Left lung (tissue), 10 donors: ENCODE results near the gene SND1. TPM values are rescaled to one million over a fixed set of nuclear protein-coding genes. Genes with fewer than 3 reads are reported as not detected.

Source experiments
- ATAC-seq: fragments of 200-7000 bp; cut with Tn5 transposase; one replicate; pipeline ENCODE4 v1.9.1; 2020; ENCODE audit warnings: moderate library complexity
- DNase-seq, 4 donors: peaks; one replicate each; pipeline ENCODE4 v3.0.0-alpha.2; 2013 to 2020
- H3K27ac ChIP-seq, 2 donors: fragments of 200-600 bp; sonication (generic) in 1 of 2; one replicate each; pipeline versions ENCODE4 v1.5.0 to v1.8.0; 2020 to 2021
- H3K27me3 ChIP-seq, 2 donors: fragments of 200-600 bp; sonication (generic) in 1 of 2; one replicate each; pipeline versions ENCODE4 v1.5.0 to v1.8.0; 2020 to 2021
- H3K36me3 ChIP-seq, 2 donors: fragments of 200-600 bp; sonication (generic) in 1 of 2; one replicate each; pipeline versions ENCODE4 v1.5.0 to v1.8.0; 2020 to 2021
- H3K4me1 ChIP-seq, 2 donors: fragments of 200-600 bp; one replicate each; pipeline ENCODE4 v1.8.0; 2021
- H3K4me3 ChIP-seq, 2 donors: fragments of 200-600 bp; sonication (generic) in 1 of 2; one replicate each; pipeline versions ENCODE4 v1.5.0 to v1.8.0; 2020 to 2021; ENCODE audit warnings: mild to moderate bottlenecking in 1 of 2
- H3K9me3 ChIP-seq, 2 donors: fragments of 200-600 bp; sonication (generic) in 1 of 2; one replicate each; pipeline versions ENCODE4 v1.5.0 to v1.8.0; 2020 to 2021
- CTCF ChIP-seq, 2 donors: fragments of 200-600 bp; sonication (generic) in 1 of 2; IDR thresholded peaks; one replicate each; pipeline versions ENCODE4 v1.5.0 to v1.8.0; 2021; ENCODE audit warnings: antibody characterized with exemption in 2 of 2
- intact Hi-C, 2 donors: fragments of 100-400 bp; cut with DNase I; formaldehyde crosslinking; loops; one replicate each; pipeline versions ENCODE4 v1.11.2 to v1.14.2; 2022
- polyA plus RNA-seq, 6 donors: library from polyadenylated mRNA; unstranded; fragments of 120-200 nt; gene quantifications; one replicate each; pipeline ENCODE4 v1.2.1, GENCODE V29; 2013; ENCODE audit not compliant: insufficient read length in 6 of 6
- total RNA-seq, 2 donors: library from RNA; stranded (reverse); fragmentation: NEBNext Ultra II Directional; extraction: Animal tissue kit (Norgen Biotek cat#: 25700); gene quantifications; one replicate each; pipeline ENCODE4 v1.2.1, GENCODE V29; 2021
- donor health status: DM: no; HTN: yes; CAD: no.
- donor health status: DM: no; HTN: no; CAD: no.

Gene SND1
- total and polyA plus RNA-seq, 8 donors = 141 to 229 (median 156) TPM

DNA sequence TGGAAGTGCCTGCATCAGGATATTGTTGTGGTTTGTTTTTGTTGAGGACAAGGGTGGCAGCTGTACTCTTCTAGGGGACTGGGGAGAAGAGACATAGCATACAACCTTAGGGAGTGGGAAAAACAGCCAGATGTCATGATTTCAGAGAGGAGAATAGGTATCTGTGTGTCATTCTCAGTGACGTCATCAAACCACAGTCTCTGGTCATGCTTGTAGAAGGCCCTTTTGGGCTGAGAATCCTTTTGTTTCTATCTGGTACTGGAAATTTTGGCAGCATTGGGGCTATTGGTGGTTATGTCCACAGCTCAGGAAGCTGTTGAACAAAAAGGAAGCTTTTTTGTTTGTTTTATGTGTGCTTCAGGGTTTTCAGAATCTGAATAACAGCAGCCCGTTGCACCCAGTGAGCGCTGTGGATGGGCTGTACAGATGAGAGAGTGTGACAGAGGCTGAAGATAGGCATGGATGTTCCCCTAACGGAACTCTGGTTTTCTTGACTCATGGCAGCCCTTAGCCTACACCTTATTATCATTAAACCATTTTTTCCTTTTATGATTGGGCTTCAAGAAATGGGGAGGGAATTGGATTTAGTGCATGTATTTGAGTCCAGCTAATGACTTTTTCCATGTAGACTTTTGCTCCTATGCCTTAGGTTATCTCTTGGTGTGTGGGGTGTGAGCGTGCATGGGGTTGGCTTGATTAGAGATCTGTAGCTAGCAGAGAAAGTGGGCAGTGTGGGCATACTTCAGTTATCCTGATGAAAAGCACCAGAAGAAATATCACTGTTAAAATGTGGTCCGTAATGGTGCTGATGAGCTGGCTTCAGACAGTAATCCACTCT lies 65.7 kb downstream of the SND1 start:
- TF ChIP-seq CTCF (IDR thresholded peaks at IDR 0.05) = no peak
- H3K4me3 ChIP-seq = no peak overlapping the region
- no peaks in the 10 kb centered on the region for H3K27me3 ChIP-seq
- H3K9me3 ChIP-seq = no peaks in the 10 kb centered on the region
- DNase-seq = no peak
- no peaks in the 10 kb centered on the region for H3K4me1 ChIP-seq
- intact Hi-C loops = no loop called here
- ATAC-seq = no peak
- H3K36me3 ChIP-seq = peaks cover 0 to 67% of the 10 kb centered on the region in 2 donors
- H3K27ac ChIP-seq = no peak overlapping the region

DNA sequence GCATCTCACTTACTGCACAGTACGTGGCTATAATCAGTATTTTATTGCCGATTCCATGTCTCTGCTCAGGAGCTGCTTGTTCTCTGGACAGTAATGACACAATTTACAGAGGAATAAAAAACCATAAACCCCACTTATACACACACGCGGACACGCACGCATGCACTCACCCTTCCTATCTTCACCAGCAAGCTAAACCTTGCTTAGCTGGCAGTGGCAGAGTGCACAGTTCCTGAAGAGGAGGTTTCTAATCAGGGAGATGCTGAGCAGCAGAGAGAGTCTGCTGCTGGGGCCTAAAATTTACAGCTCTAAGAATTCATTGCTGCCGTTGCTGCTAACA lies 66.3 kb downstream of the SND1 start:
- Histone ChIP-seq H3K9me3 (no peaks in the 10 kb centered on the region), H3K27me3 (no peaks in the 10 kb centered on the region), H3K4me1 (no peaks in the 10 kb centered on the region), H3K36me3 (peaks cover 0 to 68% of the 10 kb centered on the region in 2 donors), H3K27ac (no peak overlapping the region), H3K4me3 (no peak overlapping the region)
- ATAC-seq (no peak), DNase-seq (no peak)
- intact Hi-C loops = no loop called here
- no peak for TF ChIP-seq CTCF (IDR thresholded peaks at IDR 0.05)

GRCh38 chr7:127726476-127726875 lies 74.5 kb downstream of the SND1 start:
- TF ChIP-seq CTCF (IDR thresholded peaks at IDR 0.05) = no peak
- intact Hi-C loops = no loop called here
- no peaks in the 10 kb centered on the region for H3K27me3 ChIP-seq
- no peak overlapping the region for H3K27ac ChIP-seq
- no peaks in the 10 kb centered on the region for H3K9me3 ChIP-seq
- no peak for DNase-seq
- ATAC-seq = no peak
- peaks cover 0 to 94% of the 10 kb centered on the region in 2 donors for H3K36me3 ChIP-seq
- H3K4me1 ChIP-seq = no peaks in the 10 kb centered on the region
- no peak overlapping the region for H3K4me3 ChIP-seq

DNA sequence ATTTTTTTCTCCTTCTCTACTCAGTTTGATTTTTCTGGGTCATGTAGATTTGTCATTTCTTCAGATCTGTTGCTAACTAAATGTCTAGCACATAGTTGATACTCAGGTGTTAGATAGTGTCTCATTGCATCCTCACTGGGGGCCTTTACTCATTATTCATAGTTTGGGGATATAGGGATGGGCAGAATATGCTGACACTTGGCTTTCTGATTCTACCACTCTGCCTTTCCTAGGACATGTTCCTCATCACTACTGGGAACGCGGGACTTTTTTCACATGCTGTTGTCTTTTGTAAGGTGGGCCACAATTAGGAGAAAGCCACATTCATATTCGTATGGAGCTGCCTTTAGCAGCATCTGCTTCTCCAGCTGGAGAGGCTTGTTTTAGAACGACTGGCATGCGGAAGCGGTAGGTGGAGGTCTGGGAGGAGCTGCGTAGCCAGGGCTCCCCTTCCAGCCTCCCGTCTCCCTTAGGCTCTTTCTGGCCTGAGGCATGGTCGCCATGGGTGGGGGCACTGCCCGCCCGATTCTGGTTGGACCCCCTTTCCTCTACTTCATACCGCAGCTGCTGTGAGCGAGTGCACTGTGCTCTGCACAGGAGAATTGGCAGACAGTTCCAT lies 78.8 kb downstream of the SND1 start:
- H3K4me1 ChIP-seq = no peaks in the 10 kb centered on the region
- peak in 1 of 4 donors; percentile 41 for DNase-seq
- intact Hi-C loops = no loop called here
- no peak overlapping the region for H3K4me3 ChIP-seq
- ATAC-seq = no peak
- H3K27me3 ChIP-seq = no peaks in the 10 kb centered on the region
- H3K27ac ChIP-seq = no peak overlapping the region
- H3K9me3 ChIP-seq = no peaks in the 10 kb centered on the region
- TF ChIP-seq CTCF (IDR thresholded peaks at IDR 0.05) = no peak
- H3K36me3 ChIP-seq = peaks cover 0 to 88% of the 10 kb centered on the region in 2 donors

DNA sequence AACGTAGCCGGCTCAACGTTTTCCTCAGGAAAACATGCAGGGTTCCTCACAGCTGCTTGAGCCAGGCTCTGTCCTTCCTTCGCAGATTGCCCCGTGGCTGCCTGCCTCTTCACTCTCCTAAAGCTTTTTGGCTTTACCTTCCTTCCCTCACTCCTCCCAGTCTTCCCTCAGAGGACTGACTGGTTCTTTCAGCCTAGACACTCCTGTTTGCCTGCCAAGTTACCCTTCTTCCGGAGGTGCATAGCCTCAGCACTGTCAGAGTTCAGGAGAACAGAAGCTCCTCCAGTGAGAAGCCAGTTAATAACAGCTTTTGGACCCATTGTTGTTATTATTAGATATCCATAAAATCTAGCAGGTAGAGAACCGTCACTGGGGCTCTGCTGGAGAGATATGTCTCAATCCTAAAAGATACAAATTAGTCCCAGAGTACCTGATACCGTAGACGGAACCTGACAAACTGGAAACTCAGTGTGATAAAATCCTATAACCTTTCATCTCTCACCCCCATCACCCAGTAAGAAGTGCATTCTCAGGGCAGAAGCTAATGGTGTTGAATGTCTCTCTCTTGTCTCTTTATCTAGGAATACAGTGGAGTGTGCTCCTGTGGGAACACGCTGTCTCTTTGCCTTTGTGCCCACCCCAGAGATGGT lies 79.6 kb downstream of the SND1 start:
- intact Hi-C loops = no loop called here
- Histone ChIP-seq H3K27ac (no peak overlapping the region), H3K9me3 (no peaks in the 10 kb centered on the region), H3K4me1 (no peaks in the 10 kb centered on the region), H3K27me3 (no peaks in the 10 kb centered on the region), H3K4me3 (no peak overlapping the region), H3K36me3 (peaks cover 0 to 83% of the 10 kb centered on the region in 2 donors)
- TF ChIP-seq CTCF (IDR thresholded peaks at IDR 0.05) = no peak
- ATAC-seq (no peak), DNase-seq (no peak)
